Progenitor cell of endocrine pancreas (in vitro differentiated cells): ENCODE measurements around the gene TUFM. TPM values are rescaled to one million over a fixed set of nuclear protein-coding genes. Genes with fewer than 3 reads are reported as not detected.
"Not testable (repeated sequence)": the region's sequence is repeated elsewhere in the genome, so short reads cannot be mapped to it uniquely, and the experiment has no call there.

ENCODE experiments used
- DNase-seq: peaks from one replicate; pipeline ENCODE4 v3.0.0; 2021; ENCODE audit warnings: low spot score; ENCODE audit not compliant: unreplicated experiment
- H3K27ac Mint-ChIP-seq: 2 replicates; pipeline ENCODE4 v1.8.0; 2021; ENCODE audit warnings: mild to moderate bottlenecking, moderate library complexity, mixed read lengths
- H3K27me3 Mint-ChIP-seq: 2 replicates; pipeline ENCODE4 v1.8.0; 2021; ENCODE audit warnings: mixed read lengths
- H3K36me3 Mint-ChIP-seq: 2 replicates; pipeline ENCODE4 v1.8.0; 2022; ENCODE audit warnings: mixed read lengths; ENCODE audit not compliant: insufficient read depth
- H3K4me1 Mint-ChIP-seq: 2 replicates; pipeline ENCODE4 v1.8.0; 2021; ENCODE audit warnings: low read depth, mixed read lengths
- H3K4me3 Mint-ChIP-seq: 2 replicates; pipeline ENCODE4 v1.8.0; 2021; ENCODE audit warnings: low read depth, mild to moderate bottlenecking, moderate library complexity, mixed read lengths
- H3K9me3 Mint-ChIP-seq: 2 replicates; pipeline ENCODE4 v1.8.0; 2021; ENCODE audit warnings: low read depth, mixed read lengths
- total RNA-seq: library from RNA; stranded (reverse); gene quantifications from 2 replicates; pipeline ENCODE4 v1.2.1, GENCODE V29; 2021
- TF ChIP-seq, protein P1 (sequence below): fragments of 200-600 bp; sonication (generic); IDR thresholded peaks from one replicate; pipeline ENCODE4 v1.5.0; 2021; ENCODE audit warnings: antibody characterized with exemption, mild to moderate bottlenecking; ENCODE audit not compliant: unreplicated experiment

TUFM gene
- total RNA-seq, 1 donor from 2014 or later, result 158 TPM

DNA sequence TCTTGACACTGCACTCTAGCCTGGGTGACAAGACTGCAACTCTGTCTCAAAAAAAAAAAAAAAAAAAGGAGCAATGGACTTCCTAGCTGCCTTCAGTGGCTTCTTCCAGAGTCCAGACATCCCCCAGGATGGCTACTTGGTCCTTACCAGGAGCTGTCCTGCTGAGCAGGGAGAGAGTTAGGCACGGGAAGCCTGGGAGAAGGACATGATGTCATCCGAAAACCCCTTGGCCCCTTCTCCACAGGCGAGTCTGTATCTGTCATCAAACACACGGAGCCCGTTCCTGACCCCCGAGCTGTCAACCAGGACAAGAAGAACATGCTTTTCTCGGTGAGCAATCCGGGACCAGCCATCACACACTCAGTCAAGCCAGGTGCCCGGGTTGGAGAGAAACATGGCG is 40.8 kb upstream of the TUFM start:
- Mint-ChIP-seq H3K27ac (no peak overlapping the region), H3K27me3 (peaks cover 4% of the 10 kb centered on the region), H3K4me3 (no peak overlapping the region), H3K4me1 (peaks cover 3% of the 10 kb centered on the region), H3K36me3 (no peaks in the 10 kb centered on the region), H3K9me3 (no peaks in the 10 kb centered on the region)
- TF ChIP-seq, protein P1, sequence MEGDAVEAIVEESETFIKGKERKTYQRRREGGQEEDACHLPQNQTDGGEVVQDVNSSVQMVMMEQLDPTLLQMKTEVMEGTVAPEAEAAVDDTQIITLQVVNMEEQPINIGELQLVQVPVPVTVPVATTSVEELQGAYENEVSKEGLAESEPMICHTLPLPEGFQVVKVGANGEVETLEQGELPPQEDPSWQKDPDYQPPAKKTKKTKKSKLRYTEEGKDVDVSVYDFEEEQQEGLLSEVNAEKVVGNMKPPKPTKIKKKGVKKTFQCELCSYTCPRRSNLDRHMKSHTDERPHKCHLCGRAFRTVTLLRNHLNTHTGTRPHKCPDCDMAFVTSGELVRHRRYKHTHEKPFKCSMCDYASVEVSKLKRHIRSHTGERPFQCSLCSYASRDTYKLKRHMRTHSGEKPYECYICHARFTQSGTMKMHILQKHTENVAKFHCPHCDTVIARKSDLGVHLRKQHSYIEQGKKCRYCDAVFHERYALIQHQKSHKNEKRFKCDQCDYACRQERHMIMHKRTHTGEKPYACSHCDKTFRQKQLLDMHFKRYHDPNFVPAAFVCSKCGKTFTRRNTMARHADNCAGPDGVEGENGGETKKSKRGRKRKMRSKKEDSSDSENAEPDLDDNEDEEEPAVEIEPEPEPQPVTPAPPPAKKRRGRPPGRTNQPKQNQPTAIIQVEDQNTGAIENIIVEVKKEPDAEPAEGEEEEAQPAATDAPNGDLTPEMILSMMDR, result no peak
- no peak for DNase-seq

DNA sequence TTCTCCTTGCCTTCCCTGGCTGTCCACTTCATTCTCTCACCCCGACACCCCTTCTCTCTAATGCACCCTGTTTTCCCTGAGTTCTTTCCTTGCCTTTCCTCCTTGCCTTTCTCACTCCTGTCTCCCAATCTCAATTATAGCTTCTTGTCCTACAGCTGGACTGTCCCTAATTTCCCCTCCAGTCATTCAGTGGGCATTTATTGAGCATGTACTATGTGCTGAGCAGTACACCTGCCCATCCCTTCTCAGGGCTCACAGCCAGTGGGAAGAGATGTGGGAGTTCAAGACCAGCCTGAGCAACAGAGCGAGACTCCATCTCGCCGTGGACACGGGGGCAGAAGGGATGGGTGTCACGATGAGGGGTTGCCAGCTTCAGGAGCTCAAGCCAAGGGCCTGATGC is 37.9 kb upstream of the TUFM start:
- H3K27ac Mint-ChIP-seq, result peak overlapping the region; percentile 78
- no peaks in the 10 kb centered on the region for H3K9me3 Mint-ChIP-seq
- no peaks in the 10 kb centered on the region for H3K36me3 Mint-ChIP-seq
- no peak overlapping the region for H3K4me3 Mint-ChIP-seq
- DNase-seq, result no peak
- peaks cover 12% of the 10 kb centered on the region for H3K27me3 Mint-ChIP-seq
- TF ChIP-seq, protein P1, result no peak
- peaks cover 7% of the 10 kb centered on the region for H3K4me1 Mint-ChIP-seq

DNA sequence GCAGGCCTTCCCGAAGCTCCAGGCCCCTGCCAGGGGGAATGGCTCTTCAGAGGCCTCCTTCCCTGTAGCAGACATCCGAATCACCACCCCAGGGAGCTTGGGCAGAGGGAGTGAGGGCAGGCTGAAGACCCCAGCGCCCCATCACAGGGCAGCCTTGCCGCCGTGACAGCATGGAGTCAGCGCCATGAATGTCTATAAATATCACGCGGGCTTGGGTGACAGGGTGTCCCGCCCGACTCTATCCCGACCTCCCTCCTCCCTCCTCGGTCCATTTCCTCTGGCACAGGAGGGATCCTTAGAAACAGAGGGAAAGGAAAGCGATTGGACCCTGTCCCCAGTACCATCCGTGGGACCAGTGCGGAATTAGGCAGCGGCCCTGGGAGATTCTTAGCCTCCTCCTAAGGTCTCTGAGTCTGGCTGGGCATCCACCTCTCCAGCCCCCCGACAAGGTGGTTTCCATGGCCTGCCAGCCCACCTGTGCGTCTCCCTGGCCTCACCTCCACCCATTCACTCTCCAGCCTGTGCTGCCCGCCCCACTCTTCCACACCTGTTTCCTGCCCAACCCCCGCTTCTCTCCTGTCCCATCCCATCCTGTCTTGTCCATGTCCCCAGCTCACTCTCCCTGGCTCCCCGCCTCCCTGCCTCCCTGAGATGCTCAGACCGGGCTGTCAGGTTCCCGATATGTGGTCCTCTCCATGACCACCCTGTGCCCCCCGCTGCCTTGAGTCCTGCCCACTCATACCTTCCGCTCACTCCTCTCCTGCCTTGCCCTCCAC is 37.3 kb upstream of the TUFM start:
- no peak overlapping the region for H3K4me3 Mint-ChIP-seq
- TF ChIP-seq, protein P1, result no peak
- H3K36me3 Mint-ChIP-seq, result no peaks in the 10 kb centered on the region
- no peaks in the 10 kb centered on the region for H3K9me3 Mint-ChIP-seq
- peaks cover 12% of the 10 kb centered on the region for H3K27me3 Mint-ChIP-seq
- DNase-seq, result no peak
- peak overlapping the region; percentile 78 for H3K27ac Mint-ChIP-seq
- peaks cover 8% of the 10 kb centered on the region for H3K4me1 Mint-ChIP-seq

DNA sequence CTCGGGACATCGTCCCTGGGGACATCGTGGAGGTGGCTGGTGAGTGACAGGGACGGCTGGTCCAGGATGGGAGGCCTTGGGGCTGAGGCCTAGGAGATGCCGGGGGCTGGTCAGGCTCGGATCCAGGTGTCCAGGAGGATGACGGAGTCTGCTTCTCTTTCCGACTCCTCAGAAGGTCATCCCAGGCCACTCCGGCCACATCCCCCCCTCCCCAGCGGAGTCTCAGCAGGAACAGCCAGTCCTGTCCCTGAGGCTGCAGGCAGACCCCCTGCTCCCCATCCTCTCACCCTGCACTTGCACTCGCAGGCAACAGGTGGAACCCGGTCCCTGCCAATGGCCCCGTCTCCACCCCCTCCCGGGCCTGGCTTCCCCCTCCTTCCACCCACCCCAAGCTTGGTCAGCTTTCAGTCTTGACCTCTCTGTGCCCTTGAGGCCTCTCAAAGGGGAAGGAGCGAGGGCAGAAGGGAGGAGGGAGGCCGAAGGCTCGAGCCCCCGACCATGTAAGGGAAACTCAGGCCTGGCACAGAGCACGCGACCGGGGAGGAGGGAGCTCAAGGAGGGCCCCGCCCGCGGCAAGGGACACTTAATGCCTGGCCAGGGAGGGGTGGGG is 36.5 kb upstream of the TUFM start:
- TF ChIP-seq, protein P1, result no peak
- no peaks in the 10 kb centered on the region for H3K9me3 Mint-ChIP-seq
- H3K27ac Mint-ChIP-seq, result no peak overlapping the region
- peaks cover 8% of the 10 kb centered on the region for H3K4me1 Mint-ChIP-seq
- DNase-seq, result no peak
- no peaks in the 10 kb centered on the region for H3K36me3 Mint-ChIP-seq
- H3K27me3 Mint-ChIP-seq, result peaks cover 12% of the 10 kb centered on the region
- H3K4me3 Mint-ChIP-seq, result peak overlapping the region; percentile 3

DNA sequence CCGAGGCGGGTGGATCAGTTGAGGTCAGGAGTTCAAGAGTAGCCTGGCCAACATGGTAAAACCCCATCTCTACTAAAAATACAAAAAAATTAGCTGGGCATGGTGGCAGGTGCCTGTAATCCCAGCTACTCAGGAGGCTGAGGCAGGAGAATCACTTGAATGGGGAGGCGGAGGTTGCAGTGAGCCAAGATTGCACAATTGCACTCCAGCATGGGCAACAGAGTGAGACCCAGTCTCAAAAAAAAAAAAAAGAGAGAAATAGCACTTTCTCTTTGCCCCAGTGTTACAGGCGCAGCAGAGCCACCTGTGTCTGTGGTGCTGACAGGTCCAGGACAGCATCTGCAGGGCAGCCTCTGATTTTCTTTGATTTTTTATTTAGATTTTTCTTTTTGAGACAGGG is 35.4 kb upstream of the TUFM start:
- H3K9me3 Mint-ChIP-seq, DNase-seq, H3K27ac Mint-ChIP-seq, H3K36me3 Mint-ChIP-seq, H3K4me1 Mint-ChIP-seq: not testable (repeated sequence)
- Mint-ChIP-seq H3K4me3 (peak overlapping the region; percentile 38), H3K27me3 (peaks cover 12% of the 10 kb centered on the region)

DNA sequence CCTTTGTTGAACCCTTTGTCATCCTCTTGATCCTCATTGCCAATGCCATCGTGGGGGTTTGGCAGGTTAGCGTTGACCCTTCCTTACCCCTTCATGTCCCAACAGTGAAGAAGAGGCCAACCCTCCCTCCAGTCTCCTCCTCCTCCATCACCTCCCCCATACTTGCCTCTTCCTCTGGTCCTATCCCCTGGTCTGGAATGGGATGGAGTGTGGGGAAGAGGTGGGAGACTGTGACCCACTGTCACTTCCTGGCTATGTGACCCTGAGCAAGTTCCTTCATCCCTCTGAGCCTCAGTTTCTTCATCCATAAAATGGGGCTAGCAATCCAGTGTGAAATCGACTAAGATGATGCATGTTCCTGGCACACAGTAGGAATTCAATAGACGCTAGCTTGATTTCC is 34.8 kb upstream of the TUFM start:
- peak overlapping the region; percentile 31 for H3K4me3 Mint-ChIP-seq
- H3K4me1 Mint-ChIP-seq, result peaks cover 8% of the 10 kb centered on the region
- no peak overlapping the region for H3K27ac Mint-ChIP-seq
- DNase-seq, result no peak
- H3K27me3 Mint-ChIP-seq, result peaks cover 12% of the 10 kb centered on the region
- TF ChIP-seq, protein P1, result no peak
- H3K36me3 Mint-ChIP-seq, result no peaks in the 10 kb centered on the region
- no peaks in the 10 kb centered on the region for H3K9me3 Mint-ChIP-seq
